H7 (cell line): ENCODE data around the gene ANKDD1B. TPM values are rescaled to one million over a fixed set of nuclear protein-coding genes. Genes with fewer than 3 reads are reported as not detected.

Source experiments
- DNase-seq: peaks from one replicate; pipeline ENCODE4 v3.0.0; 2012
- H3K27me3 ChIP-seq: 2 replicates; pipeline ENCODE4 v1.6.0; 2011; ENCODE audit warnings: mild to moderate bottlenecking, low read length; ENCODE audit not compliant: control insufficient read depth, insufficient read depth
- H3K36me3 ChIP-seq: replicated peaks from 2 replicates; pipeline ENCODE4 v1.5.1; 2011; ENCODE audit warnings: low read length; ENCODE audit not compliant: control insufficient read depth, insufficient read depth
- H3K4me3 ChIP-seq: 2 replicates; pipeline ENCODE4 v1.5.1; 2011; ENCODE audit warnings: low read depth, mild to moderate bottlenecking, control low read depth, low read length, moderate library complexity; ENCODE audit not compliant: insufficient read depth
- total RNA-seq: library from RNA; depleted of rRNA; stranded (reverse); fragments of >200 nt; shearing (Covaris generic); gene quantifications from 2 replicates; pipeline ENCODE4 v1.2.3, GENCODE V29; 2014

The ANKDD1B gene
- total RNA-seq, 1 experiment from 2014 or later = 0.03 TPM

GRCh38 chr5:75630875-75631274, 19.6 kb downstream of the ANKDD1B start:
- H3K4me3 ChIP-seq = no peak overlapping the region
- no peaks in the 10 kb centered on the region for H3K36me3 ChIP-seq
- no peak for DNase-seq
- H3K27me3 ChIP-seq = no peaks in the 10 kb centered on the region

GRCh38 chr5:75632321-75632720, 21.1 kb downstream of the ANKDD1B start:
- Histone ChIP-seq H3K4me3 (no peak overlapping the region), H3K36me3 (no peaks in the 10 kb centered on the region), H3K27me3 (no peaks in the 10 kb centered on the region)
- DNase-seq = no peak

- H3K36me3 ChIP-seq = no peaks in the 10 kb centered on the region
These were observed 26.7 kb downstream of the ANKDD1B start for GRCh38 chr5:75637949-75638348.

GRCh38 chr5:75639535-75640311, 28.5 kb downstream of the ANKDD1B start:
- Histone ChIP-seq H3K36me3 (no peaks in the 10 kb centered on the region), H3K27me3 (no peaks in the 10 kb centered on the region), H3K4me3 (no peak overlapping the region)
- DNase-seq = no peak

More at GRCh38 chr5:75637949-75638348, 26.7 kb downstream of the ANKDD1B start:
- Histone ChIP-seq H3K27me3 (no peaks in the 10 kb centered on the region), H3K4me3 (no peak overlapping the region)
- no peak for DNase-seq

- H3K27me3 ChIP-seq = no peaks in the 10 kb centered on the region
- no peak for DNase-seq
- H3K36me3 ChIP-seq = no peaks in the 10 kb centered on the region
- H3K4me3 ChIP-seq = no peak overlapping the region
These were observed 29.1 kb downstream of the ANKDD1B start for GRCh38 chr5:75640395-75640794.

GRCh38 chr5:75640826-75641225, 29.6 kb downstream of the ANKDD1B start:
- no peak for DNase-seq
- no peak overlapping the region for H3K4me3 ChIP-seq

GRCh38 chr5:75648712-75649111, 37.5 kb downstream of the ANKDD1B start:
- no peaks in the 10 kb centered on the region for H3K36me3 ChIP-seq
- no peak overlapping the region for H3K4me3 ChIP-seq
- no peak for DNase-seq
- H3K27me3 ChIP-seq = no peaks in the 10 kb centered on the region

More at GRCh38 chr5:75640826-75641225, 29.6 kb downstream of the ANKDD1B start:
- Histone ChIP-seq H3K36me3 (no peaks in the 10 kb centered on the region), H3K27me3 (no peaks in the 10 kb centered on the region)

- Histone ChIP-seq H3K27me3 (no peaks in the 10 kb centered on the region), H3K4me3 (no peak overlapping the region), H3K36me3 (no peaks in the 10 kb centered on the region)
- no peak for DNase-seq
These were observed 40.5 kb downstream of the ANKDD1B start for GRCh38 chr5:75651575-75652238.

GRCh38 chr5:75653521-75653920, 42.3 kb downstream of the ANKDD1B start:
- H3K27me3 ChIP-seq = no peaks in the 10 kb centered on the region
- DNase-seq = no peak
- no peak overlapping the region for H3K4me3 ChIP-seq
- H3K36me3 ChIP-seq = no peaks in the 10 kb centered on the region

GRCh38 chr5:75654693-75655295, 43.5 kb downstream of the ANKDD1B start:
- DNase-seq = no peak
- Histone ChIP-seq H3K27me3 (no peaks in the 10 kb centered on the region), H3K36me3 (no peaks in the 10 kb centered on the region), H3K4me3 (no peak overlapping the region)

- Histone ChIP-seq H3K36me3 (no peaks in the 10 kb centered on the region), H3K27me3 (no peaks in the 10 kb centered on the region), H3K4me3 (no peak overlapping the region)
- no peak for DNase-seq
These were observed 45.2 kb downstream of the ANKDD1B start for GRCh38 chr5:75656311-75657003.

- H3K4me3 ChIP-seq = no peak overlapping the region
- DNase-seq = no peak
- H3K27me3 ChIP-seq = no peaks in the 10 kb centered on the region
- no peaks in the 10 kb centered on the region for H3K36me3 ChIP-seq
These were observed 48.7 kb downstream of the ANKDD1B start for GRCh38 chr5:75659791-75660450.

- Histone ChIP-seq H3K36me3 (no peaks in the 10 kb centered on the region), H3K4me3 (no peak overlapping the region), H3K27me3 (no peaks in the 10 kb centered on the region)
- no peak for DNase-seq
These were observed 49.6 kb downstream of the ANKDD1B start for GRCh38 chr5:75660678-75661465.
